Caco-2 (cell line): ENCODE results near the gene NOX3. TPM values are rescaled to one million over a fixed set of nuclear protein-coding genes. Genes with fewer than 3 reads are reported as not detected.
"Not testable (repeated sequence)": the region's sequence is repeated elsewhere in the genome, so short reads cannot be mapped to it uniquely, and the experiment has no call there.

Experiments used
- BruUV-seq: library from RNA; stranded (reverse); fragments of 400-500 nt; replicated peaks from 2 replicates; lab custom pipeline; 2021; lab: Mats Ljungman, UMichigan
- CTCF ChIA-PET: fragments of 300-600 bp; sonication (Branson Sonifier 250); formaldehyde crosslinking; loops from one replicate; lab custom pipeline; 2022; ENCODE audit warnings: antibody characterized with exemption; lab: Charles Lee
- POLR2A ChIA-PET: fragments of 300-600 bp; sonication (Branson Sonifier 250); formaldehyde crosslinking; loops from one replicate; lab custom pipeline; 2022; ENCODE audit warnings: antibody characterized with exemption; lab: Charles Lee
- DNase-seq, 2 experiments: peaks; one replicate each; pipeline versions ENCODE4 v3.0.0 to v3.0.0-alpha.2; 2020 to 2022
- H3K27me3 ChIP-seq: replicated peaks from 2 replicates; pipeline ENCODE4 v1.6.0; 2011; ENCODE audit warnings: low read length; ENCODE audit not compliant: control insufficient read depth, insufficient read depth
- H3K36me3 ChIP-seq: 2 replicates; pipeline ENCODE4 v1.5.1; 2011; ENCODE audit warnings: low read length; ENCODE audit not compliant: control insufficient read depth, insufficient read depth
- H3K4me1 ChIP-seq: fragments of 250-450 bp; sonication (Bioruptor Pico); 2 replicates; pipeline ENCODE4 v1.5.1; 2020; ENCODE audit warnings: mild to moderate bottlenecking
- H3K4me3 ChIP-seq: 2 replicates; pipeline ENCODE4 v1.5.1; 2011; ENCODE audit warnings: low read depth, mild to moderate bottlenecking, control low read depth, low read length
- H3K9me3 ChIP-seq: fragments of 250-450 bp; sonication (Bioruptor Pico); 2 replicates; pipeline ENCODE4 v1.5.1; 2020; ENCODE audit warnings: mild to moderate bottlenecking, moderate library complexity
- H3K27ac Mint-ChIP-seq: one replicate; pipeline ENCODE4 v1.8.0; 2022; ENCODE audit warnings: mixed read lengths; ENCODE audit not compliant: unreplicated experiment
- H3K27me3 Mint-ChIP-seq: one replicate; pipeline ENCODE4 v1.8.0; 2022; ENCODE audit warnings: mixed read lengths; ENCODE audit not compliant: insufficient read depth, unreplicated experiment
- H3K36me3 Mint-ChIP-seq: one replicate; pipeline ENCODE4 v1.8.0; 2022; ENCODE audit warnings: mild to moderate bottlenecking, mixed read lengths; ENCODE audit not compliant: insufficient read depth, unreplicated experiment
- H3K4me1 Mint-ChIP-seq: one replicate; pipeline ENCODE4 v1.8.0; 2022; ENCODE audit warnings: low read depth, mixed read lengths; ENCODE audit not compliant: unreplicated experiment
- H3K4me3 Mint-ChIP-seq: one replicate; pipeline ENCODE4 v1.8.0; 2022; ENCODE audit warnings: mild to moderate bottlenecking, moderate library complexity, mixed read lengths; ENCODE audit not compliant: unreplicated experiment
- H3K9me3 Mint-ChIP-seq: one replicate; pipeline ENCODE4 v1.8.0; 2022; ENCODE audit warnings: mixed read lengths; ENCODE audit not compliant: unreplicated experiment
- CTCF ChIP-seq, 2 experiments: fragments of 200-600 bp in 1 of 2; IDR thresholded peaks; 1 replicate in 1 of 2; 2 replicates in 1 of 2; pipeline versions ENCODE4 v1.5.1 to v1.8.0; 2011 to 2022; ENCODE audit warnings: antibody characterized with exemption in 1 of 2, control low read depth in 1 of 2, inconsistent platforms in 1 of 2, low read depth in 1 of 2, low read length in 1 of 2, mild to moderate bottlenecking in 1 of 2, moderate library complexity in 1 of 2; ENCODE audit not compliant: insufficient read depth in 1 of 2, severe bottlenecking in 1 of 2, unreplicated experiment in 1 of 2
- intact Hi-C: fragments of 100-400 bp; cut with micrococcal nuclease; formaldehyde crosslinking; loops from one replicate; pipeline ENCODE4 v1.10.0; 2022; ENCODE audit not compliant: unreplicated experiment
- total RNA-seq: library from RNA; stranded (reverse); gene quantifications from 2 replicates; pipeline ENCODE4 v1.2.3, GENCODE V29; 2022

The NOX3 gene
- total RNA-seq, 1 experiment from 2014 or later: not detected

- 0 out of 2 replicates have a peak, but pooled peaks cover 4% of the 10 kb centered on the region for H3K9me3 ChIP-seq
- Mint-ChIP-seq H3K4me1 (peaks cover 24% of the 10 kb centered on the region), H3K36me3 (no peaks in the 10 kb centered on the region), H3K4me3 (no peak overlapping the region), H3K27me3 (no peaks in the 10 kb centered on the region), H3K27ac (peak overlapping the region; percentile 11), H3K9me3 (peaks cover 16% of the 10 kb centered on the region)
- no peak overlapping the region for H3K4me3 ChIP-seq
- no peaks in the 10 kb centered on the region for H3K36me3 ChIP-seq
- ChIA-PET CTCF (no interaction called here), POLR2A (no interaction called here)
- intact Hi-C loops: no loop called here
- H3K4me1 ChIP-seq: peaks cover 39% of the 10 kb centered on the region
- TF ChIP-seq CTCF (IDR thresholded peaks at IDR 0.05; ENCODE audit: insufficient read depth in 1 of 2, low read depth in 1 of 2, low read length in 1 of 2, severe bottlenecking in 1 of 2, unreplicated experiment in 1 of 2): no peak
- BruUV-seq: no TSS peak
- no peaks in the 10 kb centered on the region for H3K27me3 ChIP-seq
- DNase-seq: no peak
Observed at GRCh38 chr6:155492061-155492735, 36.6 kb upstream of the NOX3 start.

GRCh38 chr6:155491421-155491820 is 35.8 kb upstream of the NOX3 start:
- H3K4me1 ChIP-seq: peaks cover 44% of the 10 kb centered on the region
- TF ChIP-seq CTCF (IDR thresholded peaks at IDR 0.05; ENCODE audit: insufficient read depth in 1 of 2, low read depth in 1 of 2, low read length in 1 of 2, severe bottlenecking in 1 of 2, unreplicated experiment in 1 of 2): no peak
- CTCF ChIA-PET: no interaction called here
- Mint-ChIP-seq H3K4me1 (peaks cover 31% of the 10 kb centered on the region), H3K4me3 (no peak overlapping the region), H3K36me3 (no peaks in the 10 kb centered on the region), H3K27me3 (no peaks in the 10 kb centered on the region), H3K9me3 (peaks cover 16% of the 10 kb centered on the region), H3K27ac (no peak overlapping the region)
- POLR2A ChIA-PET: no interaction called here
- H3K27me3 ChIP-seq: no peaks in the 10 kb centered on the region
- H3K9me3 ChIP-seq: 0 out of 2 replicates have a peak, but pooled peaks cover 4% of the 10 kb centered on the region
- BruUV-seq: no TSS peak
- intact Hi-C loops: no loop called here
- no peak overlapping the region for H3K4me3 ChIP-seq
- H3K36me3 ChIP-seq: no peaks in the 10 kb centered on the region
- DNase-seq: no peak

DNA sequence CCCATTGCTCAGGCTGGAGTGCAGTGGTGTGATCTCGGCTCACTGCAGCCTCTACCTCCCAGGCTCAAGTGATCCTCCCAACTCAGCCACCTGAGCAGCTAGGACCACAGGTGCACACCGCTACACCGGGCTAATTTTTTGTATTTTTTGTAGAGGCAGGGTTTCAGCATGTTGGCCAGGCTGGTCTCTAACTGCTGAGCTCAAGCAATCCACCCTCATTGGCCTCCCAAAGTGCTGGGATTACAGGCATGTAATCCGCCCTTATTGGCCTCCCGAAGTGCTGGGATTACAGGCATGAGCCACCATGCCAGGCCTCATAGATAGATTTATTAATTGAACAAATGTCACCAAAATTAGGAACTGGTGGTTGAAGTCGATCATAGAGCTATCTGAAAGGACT is 32.6 kb upstream of the NOX3 start:
- Mint-ChIP-seq H3K27ac (peak overlapping the region; percentile 76), H3K9me3 (peaks cover 28% of the 10 kb centered on the region), H3K4me1 (peaks cover 12% of the 10 kb centered on the region)
- H3K27me3 ChIP-seq, H3K9me3 ChIP-seq, H3K36me3 ChIP-seq, DNase-seq, H3K4me3 ChIP-seq, BruUV-seq, H3K36me3 Mint-ChIP-seq, H3K4me3 Mint-ChIP-seq, H3K27me3 Mint-ChIP-seq, CTCF ChIA-PET, intact Hi-C loops, POLR2A ChIA-PET: not testable (repeated sequence)
- H3K4me1 ChIP-seq: peaks cover 33% of the 10 kb centered on the region
